GM19240 (cell line): ENCODE results near the gene CFAP47.
"Not testable (repeated sequence)": the region's sequence is repeated elsewhere in the genome, so short reads cannot be mapped to it uniquely, and the experiment has no call there.

Experiments used
- DNase-seq: peaks from one replicate; pipeline ENCODE4 v3.0.0; 2011; ENCODE audit warnings: low spot score; ENCODE audit not compliant: insufficient read length

CFAP47 gene, protein sequence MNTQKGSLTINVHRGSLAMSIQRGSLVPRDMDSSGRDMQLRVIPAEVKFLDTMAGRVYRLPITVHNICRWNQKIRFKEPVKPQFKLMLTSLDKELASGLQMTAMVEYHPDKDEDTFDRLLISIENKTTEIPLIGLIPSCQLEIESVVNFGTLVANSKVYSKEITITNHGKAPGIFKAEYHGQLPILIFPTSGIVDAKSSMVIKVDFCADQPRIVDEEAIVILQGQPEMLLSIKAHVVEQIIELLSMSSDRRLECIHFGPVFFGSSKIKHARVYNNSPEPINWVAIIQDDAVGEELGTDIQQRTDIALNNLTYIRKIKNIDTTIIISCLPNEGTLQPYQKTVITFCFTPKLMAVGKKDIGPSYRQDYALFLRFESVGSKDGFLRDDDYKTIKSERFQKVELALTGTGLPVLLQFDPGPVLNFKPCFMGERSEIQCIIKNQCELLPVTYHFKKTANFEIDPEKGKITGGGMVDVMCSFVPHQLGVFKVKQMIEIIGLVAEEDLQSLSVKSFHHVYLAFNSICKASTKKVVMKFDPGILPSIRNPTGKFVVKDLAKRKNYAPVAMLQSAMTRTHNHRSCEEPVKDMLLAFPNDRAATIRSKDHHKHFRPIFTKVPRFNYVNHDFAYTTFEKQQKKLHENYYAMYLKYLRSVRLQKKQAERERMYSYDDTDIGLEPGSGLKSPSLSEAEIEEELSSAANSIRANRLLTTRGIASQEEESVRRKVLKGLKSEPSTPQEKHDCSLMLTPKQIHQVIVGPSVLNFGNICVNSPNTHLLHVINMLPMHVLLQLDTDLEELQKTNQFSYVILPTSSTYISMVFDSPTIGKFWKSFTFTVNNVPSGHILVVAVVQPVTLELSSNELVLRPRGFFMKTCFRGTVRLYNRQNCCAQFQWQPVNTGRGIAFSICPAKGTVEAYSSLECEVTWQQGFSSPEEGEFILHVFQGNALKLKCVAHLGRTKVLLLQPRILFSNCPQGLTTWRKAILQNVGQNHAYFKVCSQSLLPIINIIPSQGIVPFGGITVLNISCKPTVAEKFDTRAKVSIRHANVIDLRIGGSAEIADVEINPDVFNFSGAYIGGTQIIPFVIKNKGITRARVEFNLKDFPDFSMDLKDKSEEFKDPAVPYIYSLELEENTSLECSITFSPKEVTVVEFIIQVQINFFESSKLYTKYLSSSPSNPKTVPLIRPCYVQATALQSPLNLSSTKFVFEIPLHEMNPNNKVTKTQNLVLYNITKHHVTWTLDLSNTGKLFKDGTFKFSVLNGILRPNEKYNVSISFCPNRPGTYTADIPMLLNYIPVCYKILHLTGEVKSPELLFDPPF (N-terminal part only)

DNA sequence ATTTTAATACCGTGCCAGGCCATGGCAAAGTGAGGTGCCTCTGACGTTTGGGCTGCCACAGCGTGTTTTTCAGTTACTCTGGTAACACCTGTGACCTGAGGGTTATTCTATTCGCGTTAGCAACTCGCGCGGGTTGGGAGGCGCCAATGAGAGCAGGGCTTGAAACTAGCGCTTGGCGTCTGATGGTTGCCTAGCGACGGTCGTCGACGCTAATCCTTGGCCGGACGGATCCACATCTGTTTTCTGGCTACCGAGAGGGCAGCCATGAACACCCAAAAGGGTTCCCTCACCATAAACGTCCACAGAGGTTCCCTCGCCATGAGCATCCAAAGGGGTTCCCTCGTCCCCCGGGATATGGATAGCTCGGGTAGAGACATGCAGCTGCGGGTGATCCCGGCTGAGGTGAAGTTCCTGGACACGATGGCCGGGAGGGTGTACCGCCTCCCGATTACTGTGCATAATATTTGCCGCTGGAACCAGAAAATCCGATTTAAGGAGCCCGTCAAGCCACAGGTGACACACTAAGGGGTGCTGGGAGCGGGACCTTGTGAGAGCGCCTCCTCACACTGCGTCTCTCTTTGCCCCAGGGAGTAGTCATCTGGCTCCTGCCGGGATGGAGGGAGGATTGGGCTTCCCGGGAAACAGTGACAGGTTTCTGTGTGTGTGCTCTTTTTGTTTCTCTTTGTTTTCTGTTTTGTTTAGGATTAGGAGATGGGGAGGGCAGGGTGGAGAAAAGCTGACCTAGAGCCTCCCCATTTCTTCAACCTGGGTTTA is at the start of gene CFAP47:
Gene CFAP47, plus strand, starts transcription at position 199 of the 774 bp plus-strand sequence. Its CDS starts 66 bp downstream, at position 265.
- no peak for DNase-seq

DNA sequence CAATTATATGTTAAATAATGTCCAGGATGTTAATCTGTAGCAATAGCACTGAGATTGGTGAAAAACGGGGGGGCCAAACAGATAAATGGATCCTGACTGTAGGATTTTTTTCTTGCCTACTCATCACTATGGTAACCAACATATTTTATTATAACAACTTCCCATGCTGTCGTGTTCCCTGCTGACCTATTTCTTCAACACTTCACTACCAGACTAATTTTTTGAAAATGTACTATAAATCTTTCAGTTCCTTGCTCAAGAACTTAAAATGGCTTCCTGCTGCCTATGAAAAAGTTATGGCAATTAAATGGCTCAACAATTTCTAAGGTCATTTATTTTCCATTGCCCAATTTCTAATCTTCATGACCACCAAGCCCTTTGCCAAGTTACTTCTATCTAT is 38.9 kb upstream of the CFAP47 start:
- DNase-seq, result no peak

DNA sequence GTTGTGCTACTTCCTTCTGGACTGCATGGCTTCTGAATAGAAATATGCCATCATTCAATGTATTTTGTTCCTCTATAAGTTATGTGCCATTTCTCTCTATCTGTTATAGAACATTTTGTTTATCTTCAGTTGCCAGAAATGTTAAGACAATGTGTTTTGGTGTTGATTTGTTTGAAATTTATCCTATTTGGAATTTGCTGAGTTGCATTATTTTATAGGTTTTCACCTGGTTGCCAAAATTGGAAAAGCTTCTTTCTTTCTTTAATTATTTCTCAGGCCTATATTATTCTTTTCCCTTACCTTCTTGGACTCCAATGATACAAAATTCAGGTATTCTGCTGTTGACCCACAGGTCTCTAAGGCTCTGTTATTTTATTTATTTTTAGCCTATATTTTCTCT is 33.4 kb upstream of the CFAP47 start:
- DNase-seq, result no peak

DNA sequence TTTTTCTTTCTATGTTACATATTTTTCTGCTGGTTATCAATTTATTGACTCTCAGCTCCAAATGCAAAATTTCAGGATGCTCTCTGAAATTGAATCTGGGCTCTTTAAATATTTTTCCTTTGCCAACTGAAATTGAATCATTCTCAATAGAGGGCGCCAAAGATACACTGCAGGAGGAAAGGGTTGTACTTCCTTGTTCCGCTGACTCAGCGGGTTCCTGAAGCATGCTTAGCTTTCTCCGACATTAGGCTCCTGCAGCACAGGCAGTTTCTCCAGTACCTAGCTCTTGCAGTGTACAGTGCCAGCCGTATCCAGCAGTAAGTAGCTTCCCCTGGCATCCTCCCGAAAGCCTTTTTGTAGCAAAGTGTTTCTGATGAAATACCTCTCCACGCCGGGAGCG is 28.8 kb upstream of the CFAP47 start:
- no peak for DNase-seq

DNA sequence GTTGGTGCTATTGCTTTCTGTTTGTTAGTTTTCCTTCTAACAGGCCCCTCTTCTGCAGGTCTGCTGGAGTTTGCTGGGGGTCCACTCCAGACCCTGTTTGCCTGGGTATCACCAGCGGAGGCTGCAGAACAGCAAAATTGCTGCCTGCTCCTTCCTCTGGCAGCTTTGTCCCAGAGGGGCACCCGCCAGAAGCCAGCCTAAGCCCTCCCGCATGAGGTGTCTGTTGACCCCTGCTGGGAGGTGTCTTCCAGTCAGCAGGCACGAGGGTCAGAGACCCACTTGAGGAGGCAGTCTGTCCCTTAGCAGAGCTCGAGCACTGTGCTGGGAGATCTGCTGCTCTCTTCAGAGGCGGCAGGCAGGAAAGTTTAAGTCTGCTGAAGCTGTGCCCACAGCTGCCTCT is 67.3 kb downstream of the CFAP47 start:
- DNase-seq, result not testable (repeated sequence)

DNA sequence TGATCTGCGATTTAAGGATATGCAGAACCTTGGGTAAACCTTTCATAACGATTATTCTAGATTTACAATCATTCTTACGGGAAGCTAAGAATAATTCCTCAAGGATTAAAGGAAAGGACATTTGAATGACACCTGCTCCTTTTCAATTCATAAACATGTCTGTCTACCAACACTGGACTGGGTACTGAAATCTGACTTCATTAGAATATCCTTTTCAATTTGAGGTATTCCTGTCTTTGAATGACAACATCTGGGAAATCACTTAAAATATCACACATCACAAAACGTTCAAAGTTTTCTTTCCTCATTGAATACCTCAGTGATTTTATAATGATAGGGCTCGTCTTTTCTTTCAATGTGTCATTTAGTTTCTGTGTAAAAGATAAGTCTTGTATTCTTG is 87.7 kb downstream of the CFAP47 start:
- no peak for DNase-seq

DNA sequence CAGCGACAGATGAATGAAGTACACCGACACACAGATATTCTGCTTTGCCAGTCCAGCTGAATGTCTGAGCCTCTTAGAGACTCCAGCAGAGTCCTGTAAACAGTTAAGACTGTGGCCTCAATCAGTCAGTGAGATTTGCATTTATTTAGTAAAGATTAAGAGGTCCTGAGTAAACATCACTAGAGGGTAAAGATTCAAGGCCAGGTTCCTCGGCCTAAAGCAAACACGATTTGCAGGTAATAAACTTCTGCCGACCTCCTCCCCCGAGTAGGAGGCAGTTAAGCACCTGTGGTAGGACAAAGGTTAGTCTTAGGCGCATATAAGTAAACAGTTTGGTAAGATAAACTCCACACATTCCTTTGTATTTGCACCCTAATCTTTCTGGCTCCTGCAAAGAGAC is 99.6 kb downstream of the CFAP47 start:
- no peak for DNase-seq

DNA sequence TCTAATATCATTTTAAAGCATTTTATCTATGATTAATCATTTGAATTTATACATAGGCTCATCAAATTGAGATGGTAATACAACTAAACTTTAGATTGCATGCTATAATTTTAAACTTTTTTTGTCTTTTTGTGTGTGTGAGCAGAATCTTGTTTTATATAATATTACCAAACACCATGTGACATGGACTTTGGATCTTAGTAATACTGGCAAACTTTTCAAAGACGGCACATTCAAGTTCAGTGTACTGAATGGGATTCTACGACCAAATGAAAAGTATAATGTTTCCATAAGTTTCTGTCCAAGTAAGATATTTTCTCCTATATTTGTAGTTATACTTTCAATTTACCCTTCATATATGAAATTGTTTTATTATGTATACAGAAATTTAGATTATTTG is 116.0 kb downstream of the CFAP47 start:
- DNase-seq, result no peak

DNA sequence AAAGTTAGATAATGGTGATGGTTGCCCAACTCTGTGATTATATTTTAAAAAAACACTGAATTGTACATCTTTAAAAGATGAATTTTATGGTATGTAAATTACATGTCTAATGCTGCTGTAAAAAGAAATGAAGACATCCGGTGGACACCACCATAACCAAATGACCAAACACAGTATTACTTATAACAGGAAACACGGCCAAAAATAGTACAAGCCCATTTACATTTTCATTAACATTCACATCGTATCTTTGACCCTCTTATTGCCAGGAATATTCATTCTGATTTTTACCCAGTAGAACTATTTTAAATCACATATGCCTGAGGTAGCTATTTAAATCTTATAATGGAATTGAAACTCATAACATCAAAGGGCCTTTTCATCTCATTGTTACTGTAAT is 143.2 kb downstream of the CFAP47 start:
- no peak for DNase-seq

DNA sequence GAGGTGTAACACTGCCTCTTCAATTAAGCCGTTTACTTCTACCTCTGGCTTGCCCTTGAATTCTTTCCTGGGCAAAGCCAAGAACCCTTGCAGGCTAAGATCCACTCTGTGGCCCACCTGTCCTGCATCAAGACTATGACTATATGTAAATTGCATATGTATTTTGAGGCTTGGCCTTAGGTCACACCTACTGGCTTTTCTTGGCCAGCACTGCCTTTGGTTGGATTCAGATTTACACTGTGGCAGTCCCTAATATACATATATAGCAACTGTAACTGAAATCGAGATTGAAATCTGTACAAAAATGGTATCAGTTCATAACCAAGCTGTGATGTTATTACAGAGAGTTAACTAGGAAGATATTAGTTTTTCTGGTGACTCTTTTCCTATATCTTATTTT is 151.5 kb downstream of the CFAP47 start:
- DNase-seq, result no peak

DNA sequence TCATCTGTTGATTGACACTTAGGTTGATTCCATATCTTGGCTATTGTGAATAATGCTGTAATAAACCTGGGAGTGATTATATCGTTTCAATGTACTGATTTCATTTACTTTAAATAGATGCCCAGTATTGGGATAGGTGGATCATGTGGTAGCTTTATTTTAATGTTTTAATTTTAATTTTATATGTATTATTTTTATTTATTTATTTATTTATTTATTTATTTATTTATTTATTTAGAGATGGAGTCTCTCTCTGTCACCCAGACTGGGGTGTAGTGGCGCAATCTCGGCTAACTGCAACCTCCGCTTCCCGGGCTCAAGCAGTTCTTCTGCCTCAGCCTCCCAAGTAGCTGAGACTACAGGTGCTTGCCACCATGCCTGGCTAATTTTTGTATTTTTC is 155.5 kb downstream of the CFAP47 start:
- not testable (repeated sequence) for DNase-seq

DNA sequence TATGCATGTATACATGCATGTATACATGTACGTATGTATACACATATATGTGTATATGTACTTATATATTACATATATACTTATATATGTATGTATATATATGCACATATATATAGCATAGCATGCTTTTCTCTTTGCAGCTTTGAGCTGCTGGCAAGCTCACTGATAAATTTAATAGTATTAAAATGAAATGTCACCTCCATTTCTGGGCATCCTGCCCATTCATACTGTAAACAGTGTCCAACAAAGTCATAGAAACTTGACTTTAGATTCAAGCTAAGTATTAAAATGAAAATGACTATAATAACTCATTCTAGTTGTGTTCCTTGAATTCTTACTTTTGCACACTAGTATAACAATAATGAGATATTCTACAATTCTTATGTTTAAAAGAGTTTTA is 163.7 kb downstream of the CFAP47 start:
- DNase-seq, result no peak

DNA sequence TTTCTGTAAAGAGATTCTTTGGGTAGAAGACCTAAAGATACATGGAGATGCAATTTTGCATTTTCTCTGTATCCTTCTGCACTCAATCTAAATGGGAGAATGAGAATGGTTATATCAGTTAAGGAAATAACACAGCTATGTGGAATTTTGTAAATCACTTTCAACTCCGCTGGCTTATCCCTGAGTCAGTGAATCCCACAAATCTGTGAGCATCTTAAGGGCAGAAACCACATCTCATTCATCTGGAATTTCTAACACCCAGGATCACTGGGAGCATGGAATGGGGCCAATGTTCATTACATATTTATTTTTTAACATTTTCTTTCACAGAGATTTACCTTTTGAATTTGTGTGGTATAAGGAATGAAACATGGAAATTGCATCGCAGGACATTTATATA is 167.8 kb downstream of the CFAP47 start:
- DNase-seq, result no peak

DNA sequence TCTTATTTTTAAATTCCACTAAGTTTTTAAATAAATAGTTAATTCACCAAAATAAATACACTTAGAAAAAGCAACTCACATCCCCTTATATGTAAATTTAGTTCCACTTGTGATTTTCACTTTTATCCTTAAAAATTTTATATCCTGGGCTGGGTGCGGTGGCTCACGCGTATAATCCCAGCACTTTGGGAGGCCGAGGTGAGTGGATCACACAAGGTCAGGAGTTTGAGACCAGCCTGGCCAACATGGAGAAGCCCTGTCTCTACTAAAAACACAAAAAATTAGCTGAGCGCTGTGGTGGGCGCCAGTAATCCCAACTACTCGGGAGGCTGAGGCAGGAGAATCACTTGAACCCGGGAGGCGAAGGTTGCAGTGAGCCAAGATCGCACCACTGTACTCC is 169.4 kb downstream of the CFAP47 start:
- not testable (repeated sequence) for DNase-seq

DNA sequence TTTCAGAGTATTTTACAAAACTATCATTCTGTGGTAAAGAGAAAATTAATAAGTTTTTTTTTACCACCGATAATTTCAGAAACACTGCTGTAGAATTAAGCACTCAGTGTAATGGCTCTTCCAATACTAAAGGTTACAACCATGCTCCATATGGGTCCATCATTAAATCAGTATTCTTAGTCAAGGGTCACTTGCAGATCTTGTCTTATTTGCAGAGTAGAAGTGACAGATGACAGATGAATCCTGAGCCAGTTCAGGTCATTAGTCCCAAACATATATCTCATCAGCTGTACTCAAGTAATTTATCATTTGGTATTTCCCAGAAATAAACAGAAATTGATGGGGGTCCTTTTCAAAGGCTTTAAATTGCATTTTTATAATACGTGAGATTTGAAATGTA is 182.9 kb downstream of the CFAP47 start:
- DNase-seq, result no peak

DNA sequence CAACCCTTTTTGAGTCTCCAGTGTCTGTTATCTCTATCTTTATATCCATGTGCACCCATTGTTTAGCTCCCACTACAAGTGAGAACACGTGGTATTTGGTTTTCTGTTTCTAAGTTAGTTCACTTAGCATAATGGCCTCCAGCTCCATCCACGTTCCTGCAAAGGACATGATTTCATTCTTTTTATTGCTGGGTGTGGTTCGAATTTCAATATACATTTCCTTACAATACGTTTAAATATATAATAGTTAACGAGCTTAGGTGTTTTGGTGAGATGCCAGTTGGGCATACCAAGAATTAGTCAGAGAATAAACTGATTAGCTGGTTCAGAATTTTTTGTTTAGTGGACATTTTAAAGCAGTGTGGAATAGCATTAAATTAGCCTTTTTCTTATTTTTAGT is 196.7 kb downstream of the CFAP47 start:
- DNase-seq, result no peak

DNA sequence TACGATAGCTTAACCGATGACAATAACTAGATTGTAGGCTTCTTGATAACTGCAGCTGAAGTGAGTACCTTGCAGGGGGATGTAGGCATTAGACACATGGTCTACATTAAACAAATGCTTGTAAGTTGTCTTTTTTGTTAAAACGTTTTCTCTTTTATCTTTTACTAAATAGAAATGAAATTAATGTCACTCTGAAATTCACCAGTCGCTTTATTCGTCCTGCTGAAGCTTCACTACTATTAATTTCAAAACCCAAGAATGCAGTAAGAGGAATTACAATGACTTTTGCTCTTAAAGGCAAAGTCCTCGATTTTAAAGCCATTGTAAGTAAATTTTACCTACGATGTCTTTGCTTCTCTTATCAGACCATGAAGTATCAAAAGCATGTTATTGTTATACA is 239.7 kb downstream of the CFAP47 start:
- no peak for DNase-seq

DNA sequence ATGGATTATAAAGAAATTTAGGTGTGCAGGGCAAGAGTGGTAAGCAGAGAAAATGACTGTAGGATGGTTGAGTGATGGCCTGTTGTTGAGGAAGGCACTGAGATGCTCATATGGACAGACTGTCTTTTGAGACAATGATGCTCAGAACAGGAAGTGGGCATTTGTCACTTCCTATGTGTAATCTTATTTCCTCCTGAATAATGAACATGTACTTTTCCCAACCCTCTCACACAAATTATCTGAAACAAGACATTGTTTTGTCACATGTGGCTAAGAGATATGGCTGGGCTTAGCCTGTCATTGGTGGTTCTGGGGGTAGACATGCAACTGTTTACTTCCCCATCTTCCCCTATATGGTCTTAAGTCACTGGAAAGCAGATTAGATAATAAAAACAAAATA is 240.5 kb downstream of the CFAP47 start:
- no peak for DNase-seq

DNA sequence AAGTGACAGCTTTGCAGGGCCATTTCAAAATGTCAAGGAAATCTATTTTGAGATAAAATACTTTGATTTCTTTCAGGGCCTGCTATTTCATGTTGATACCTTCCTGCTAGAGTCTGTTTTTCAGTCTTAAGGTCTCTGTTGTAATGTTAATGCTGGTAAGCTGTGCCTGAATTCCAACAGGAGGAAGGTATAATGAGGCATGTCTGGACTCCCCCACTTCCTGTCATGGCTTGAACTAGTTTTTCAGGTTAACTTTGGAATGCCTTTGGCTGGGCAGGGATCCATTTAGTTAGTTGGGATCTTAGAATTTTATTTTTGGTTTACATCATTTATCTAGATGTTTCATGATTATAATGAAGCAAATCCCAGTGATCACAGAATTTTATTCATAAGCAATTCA is 279.0 kb downstream of the CFAP47 start:
- DNase-seq, result no peak

DNA sequence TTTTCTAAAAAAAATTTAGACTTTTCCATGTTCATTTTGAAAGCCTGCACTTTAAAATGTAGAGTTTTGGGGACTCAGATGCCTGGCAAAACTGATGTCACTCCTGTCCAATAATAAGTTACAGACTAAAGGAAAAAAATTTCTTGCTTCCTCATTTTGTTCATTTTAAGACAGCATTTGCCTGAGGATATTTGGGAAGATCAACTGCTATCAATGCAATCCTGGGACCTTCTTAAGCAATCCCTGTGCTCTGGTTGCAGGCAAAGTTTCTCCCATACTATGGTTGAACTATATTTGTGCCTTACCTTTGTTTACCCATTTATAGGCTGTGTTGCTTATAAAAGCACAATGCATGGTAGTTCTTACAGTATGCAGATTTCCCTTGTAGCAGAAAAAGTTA is 280.4 kb downstream of the CFAP47 start:
- DNase-seq, result no peak

DNA sequence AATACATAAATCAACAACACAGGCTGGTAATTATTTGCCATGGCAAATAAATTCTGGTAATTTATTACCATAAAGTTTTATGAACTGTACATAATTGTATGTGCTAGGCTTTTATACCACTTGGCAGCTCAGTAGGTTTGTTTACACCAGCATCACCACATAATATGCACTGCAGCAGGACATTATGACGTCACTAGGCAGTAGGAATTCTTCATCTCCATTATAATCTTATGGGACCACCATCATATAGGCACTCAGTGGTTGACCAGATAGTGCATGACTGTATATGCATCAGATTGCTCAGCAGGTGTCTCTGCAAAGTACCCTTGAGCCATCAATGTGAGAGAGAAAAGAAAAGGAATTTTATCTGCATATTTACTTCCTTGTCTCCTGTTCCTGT is 295.4 kb downstream of the CFAP47 start:
- DNase-seq, result no peak
